ENCODE results near the gene GH2.
"Not testable (repeated sequence)": the region's sequence is repeated elsewhere in the genome, so short reads cannot be mapped to it uniquely, and the experiment has no call there.

GRCh38 chr17:63903787-63904201, 22.1 kb upstream of the GH2 start:
- not testable (repeated sequence) for TF ChIP-seq CTBP1 (IDR thresholded peaks at IDR 0.05; ENCODE audit: borderline replicate concordance); ELF4 (IDR thresholded peaks at IDR 0.05); FOXM1 (IDR thresholded peaks at IDR 0.05; ENCODE audit: borderline replicate concordance); NFRKB (IDR thresholded peaks at IDR 0.05); LEF1 (IDR thresholded peaks at IDR 0.05; ENCODE audit: borderline replicate concordance)
- TF ChIP-seq L3MBTL2 (conservative IDR thresholded peaks at IDR 0.05), result 0 out of 2 replicates have a peak, but pooled peaks have one; percentile 17
